ENCODE data around the gene B3GALNT2.

GRCh38 chr1:235504122-235504493 is at the start of gene B3GALNT2:
- TF ChIP-seq ZNF384 (IDR thresholded peaks at IDR 0.05): no peak
- TF ChIP-seq ELF4 (IDR thresholded peaks at IDR 0.05): no peak
- TF ChIP-seq SUZ12 (IDR thresholded peaks at IDR 0.05): no peak
- TF ChIP-seq BHLHE40 (IDR thresholded peaks at IDR 0.05; ENCODE audit: borderline replicate concordance): no peak
- TF ChIP-seq NFRKB (IDR thresholded peaks at IDR 0.05): no peak
- no peak for TF ChIP-seq L3MBTL2 (conservative IDR thresholded peaks at IDR 0.05)
- TF ChIP-seq, protein P1, sequence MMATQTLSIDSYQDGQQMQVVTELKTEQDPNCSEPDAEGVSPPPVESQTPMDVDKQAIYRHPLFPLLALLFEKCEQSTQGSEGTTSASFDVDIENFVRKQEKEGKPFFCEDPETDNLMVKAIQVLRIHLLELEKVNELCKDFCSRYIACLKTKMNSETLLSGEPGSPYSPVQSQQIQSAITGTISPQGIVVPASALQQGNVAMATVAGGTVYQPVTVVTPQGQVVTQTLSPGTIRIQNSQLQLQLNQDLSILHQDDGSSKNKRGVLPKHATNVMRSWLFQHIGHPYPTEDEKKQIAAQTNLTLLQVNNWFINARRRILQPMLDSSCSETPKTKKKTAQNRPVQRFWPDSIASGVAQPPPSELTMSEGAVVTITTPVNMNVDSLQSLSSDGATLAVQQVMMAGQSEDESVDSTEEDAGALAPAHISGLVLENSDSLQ (IDR thresholded peaks at IDR 0.05): no peak
- TF ChIP-seq FOXM1 (IDR thresholded peaks at IDR 0.05; ENCODE audit: borderline replicate concordance): no peak; the same call in 1 of the 2 replicates
- no peak for TF ChIP-seq FOXA1 (IDR thresholded peaks at IDR 0.05)
- TF ChIP-seq TARDBP (IDR thresholded peaks at IDR 0.05): no peak
- no peak for TF ChIP-seq SP1 (IDR thresholded peaks at IDR 0.05)
- no peak for TF ChIP-seq ARNT (IDR thresholded peaks at IDR 0.05)
- TF ChIP-seq HDGF (IDR thresholded peaks at IDR 0.05; ENCODE audit: borderline replicate concordance): 0 out of 2 replicates have a peak, but pooled peaks have one; percentile 39
- no peak for TF ChIP-seq FOXK2 (IDR thresholded peaks at IDR 0.05)

Data from HEK293T (cell line).